ENCODE measurements around the gene FIG4.

DNA sequence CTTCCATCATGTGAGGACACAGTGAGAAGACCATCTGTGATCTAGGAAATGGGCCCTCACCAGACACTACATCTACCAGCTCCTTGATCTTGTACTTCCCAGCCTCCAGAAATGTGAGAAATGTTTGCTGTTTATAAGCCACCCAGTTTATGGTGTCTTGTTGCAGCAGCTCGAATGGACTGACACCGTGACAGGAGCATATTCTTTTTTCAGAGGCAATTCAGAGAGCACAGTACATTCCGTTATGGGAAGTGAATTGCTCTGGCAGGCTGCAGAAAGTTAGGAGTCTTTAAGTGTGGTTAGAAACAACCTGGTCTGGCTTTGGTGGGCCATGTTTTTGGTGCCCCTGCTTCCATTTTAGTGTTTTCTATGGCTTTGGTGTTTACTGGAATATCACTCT lies 75.1 kb downstream of the FIG4 start:
- TF ChIP-seq CTCF (IDR thresholded peaks at IDR 0.05) (no peak), POLR2A (IDR thresholded peaks at IDR 0.05) (no peak)

Measured in lower leg skin (tissue), 3 donors.